DND-41 (cell line): ENCODE data around the gene HMBS.

Source experiments
- CTCF ChIP-seq: IDR thresholded peaks from 2 replicates; pipeline ENCODE4 v1.5.1; 2012; ENCODE audit warnings: borderline replicate concordance, low read length, moderate library complexity, mild to moderate bottlenecking; ENCODE audit not compliant: poor library complexity, severe bottlenecking; ENCODE audit errors: extremely low read depth
- EZH2 ChIP-seq: IDR thresholded peaks from 3 replicates; pipeline ENCODE4 v1.6.1; 2012; ENCODE audit warnings: borderline replicate concordance, low read depth, mild to moderate bottlenecking, moderate library complexity, low read length, inconsistent platforms; ENCODE audit not compliant: severe bottlenecking

- TF ChIP-seq CTCF (no peak), EZH2 (no peak)
Measured at GRCh38 chr11:119099711-119100110, 15.0 kb downstream of the HMBS start.
